Hematopoietic multipotent progenitor cell treated with erythropoietin and hydrocortisone succinate and interleukin-3 and kit ligand, for 6 days (in vitro differentiated cells): ENCODE results near the gene UCN2.
"Not testable (repeated sequence)": the region's sequence is repeated elsewhere in the genome, so short reads cannot be mapped to it uniquely, and the experiment has no call there.

ENCODE experiments used
- DNase-seq: peaks from one replicate; pipeline ENCODE4 v3.0.0-alpha.2; 2015

Gene UCN2

DNA sequence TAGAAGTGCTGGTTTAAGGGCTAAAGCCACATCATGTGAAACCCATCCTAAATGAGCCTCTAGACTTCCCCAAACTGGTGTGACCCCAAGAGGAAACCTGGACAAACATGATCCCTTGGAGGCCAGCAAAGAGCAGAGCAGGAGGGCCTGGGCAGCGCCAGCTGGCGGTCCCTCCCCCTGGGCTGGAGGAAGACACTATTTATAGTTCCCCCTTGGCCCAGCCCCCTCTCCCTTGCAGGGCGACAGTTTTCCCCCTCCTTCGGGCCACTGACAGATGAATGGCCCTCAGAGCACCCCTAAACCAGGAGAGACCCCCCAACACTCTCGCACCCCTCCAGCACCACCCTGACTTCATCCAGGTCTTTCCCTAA, 2.9 kb downstream of the UCN2 start:
- peak; percentile 15 for DNase-seq

DNA sequence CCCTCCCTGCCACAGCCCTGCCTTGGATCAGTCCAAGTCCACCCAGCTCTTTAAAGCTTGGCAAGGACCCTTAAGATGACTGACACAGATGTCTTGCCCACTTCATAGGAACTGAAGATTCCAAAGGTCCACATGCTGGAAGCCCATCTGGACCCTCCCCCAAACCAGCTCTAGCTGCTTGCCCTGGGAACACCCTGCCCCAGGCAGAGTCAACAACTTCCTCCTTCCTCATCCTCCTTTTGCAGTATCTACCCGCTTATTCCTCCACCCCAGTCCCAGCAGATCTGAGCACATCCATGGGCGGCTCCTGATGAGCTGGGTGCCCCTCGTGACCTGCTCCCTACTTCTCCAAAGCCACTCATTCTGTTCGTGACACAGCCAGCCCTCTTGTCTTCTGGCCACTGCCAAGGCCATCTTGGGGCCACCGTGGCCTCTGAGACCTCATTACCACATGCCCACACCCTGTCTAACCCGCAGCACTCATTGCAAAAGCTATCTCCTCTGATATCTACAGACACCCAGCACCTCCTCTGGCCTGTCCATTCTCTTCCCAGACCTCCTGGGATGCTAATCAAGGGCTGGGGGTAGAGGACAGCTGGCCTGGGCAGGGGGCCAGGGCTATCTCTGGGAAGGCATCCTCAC, 5.0 kb downstream of the UCN2 start:
- DNase-seq = peak; percentile 55

GRCh38 chr3:48556796-48557626, 6.6 kb downstream of the UCN2 start, which contains the start of gene PFKFB4:
PFKFB4 (minus strand) TSS chr3:48556803; CDS start chr3:48556777, 26 bp downstream.
- peak; percentile 100 for DNase-seq

DNA sequence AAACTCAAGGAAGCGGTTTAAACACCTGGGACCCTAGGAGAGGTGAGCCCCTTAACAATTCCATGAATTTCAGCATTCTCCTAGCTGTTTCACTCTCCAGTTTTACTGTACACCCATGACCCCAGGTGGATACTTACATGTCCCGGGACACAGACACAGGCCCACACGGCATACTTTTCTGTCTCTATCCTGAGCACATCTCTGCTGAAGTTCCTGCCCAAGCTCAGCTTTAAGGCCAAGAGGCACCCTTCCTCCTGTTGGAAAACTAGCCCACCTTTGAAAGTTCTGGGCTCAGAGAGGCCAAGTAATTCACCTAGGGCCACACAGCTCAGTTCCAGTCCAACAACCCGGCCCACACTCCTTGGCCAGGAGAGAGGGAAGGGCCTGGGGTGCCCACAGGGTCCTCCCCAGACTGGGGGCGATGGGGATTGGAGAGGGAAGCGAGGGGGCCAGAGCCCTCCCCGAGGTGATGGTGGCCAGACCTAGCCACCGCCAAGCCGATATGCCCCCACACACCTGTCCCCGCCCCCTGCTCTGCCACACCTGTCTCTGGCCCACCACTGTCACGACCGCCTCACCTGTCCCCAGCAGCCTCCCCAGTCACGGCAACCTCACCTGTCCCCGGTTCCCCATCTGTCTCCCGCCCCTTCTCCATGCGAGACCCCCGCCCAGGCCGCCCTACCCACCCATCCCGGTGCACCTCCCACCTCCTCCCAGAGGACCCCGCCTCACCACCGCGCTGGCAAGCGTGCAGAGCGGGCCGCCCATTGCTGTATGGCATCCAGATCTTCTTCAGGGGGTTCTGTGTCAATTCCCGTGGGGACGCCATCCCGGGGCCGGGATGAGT, 7.4 kb downstream of the UCN2 start:
- peak; percentile 27 for DNase-seq

- peak; percentile 92 for DNase-seq
These were observed 8.2 kb downstream of the UCN2 start for GRCh38 chr3:48555231-48555948.

DNA sequence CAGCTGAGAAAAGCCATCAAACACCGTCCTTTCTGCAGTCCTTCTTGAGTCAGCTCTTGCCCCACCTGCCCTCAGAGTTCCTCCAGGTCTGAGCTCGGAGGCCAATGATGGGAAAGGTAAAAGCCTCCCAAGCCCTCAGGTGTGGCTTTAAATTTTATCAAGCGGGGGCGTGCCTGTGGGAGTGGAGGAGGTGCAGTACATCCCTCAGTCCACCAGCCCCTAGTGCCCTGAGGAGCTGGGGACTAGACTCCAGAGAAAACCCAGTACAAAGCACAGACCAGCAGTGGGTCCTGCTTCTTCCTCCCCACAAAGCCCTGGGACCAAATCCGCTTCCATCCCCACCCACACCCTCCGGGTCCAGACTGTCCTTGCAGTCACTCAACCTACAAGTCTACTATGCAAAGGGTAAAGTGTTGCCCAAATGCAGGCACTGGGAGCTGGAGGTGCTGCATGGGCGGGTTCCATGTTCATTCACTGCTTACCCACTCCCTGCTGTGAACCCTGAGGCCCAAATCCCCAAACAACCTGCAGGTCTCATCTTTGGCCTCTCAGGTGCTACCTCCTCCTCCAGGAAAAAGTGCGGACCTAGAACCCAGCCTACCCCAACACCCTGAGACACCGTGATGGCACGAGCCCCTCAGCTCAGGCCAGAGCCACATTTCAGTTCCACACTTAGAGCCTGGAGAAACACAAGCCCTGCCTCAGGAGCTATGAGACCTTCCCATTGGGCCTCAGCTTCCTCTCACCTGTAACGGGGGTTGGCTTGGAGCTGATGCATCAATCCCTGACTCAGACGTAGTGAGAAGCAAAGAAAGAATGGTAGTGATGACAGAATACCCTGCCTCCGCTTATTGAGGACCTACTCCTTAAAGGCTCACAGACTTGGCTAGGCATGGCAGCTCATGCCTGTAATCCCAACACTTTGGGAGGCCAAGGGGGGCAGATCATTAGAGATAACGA, 9.4 kb downstream of the UCN2 start:
- DNase-seq = no peak

DNA sequence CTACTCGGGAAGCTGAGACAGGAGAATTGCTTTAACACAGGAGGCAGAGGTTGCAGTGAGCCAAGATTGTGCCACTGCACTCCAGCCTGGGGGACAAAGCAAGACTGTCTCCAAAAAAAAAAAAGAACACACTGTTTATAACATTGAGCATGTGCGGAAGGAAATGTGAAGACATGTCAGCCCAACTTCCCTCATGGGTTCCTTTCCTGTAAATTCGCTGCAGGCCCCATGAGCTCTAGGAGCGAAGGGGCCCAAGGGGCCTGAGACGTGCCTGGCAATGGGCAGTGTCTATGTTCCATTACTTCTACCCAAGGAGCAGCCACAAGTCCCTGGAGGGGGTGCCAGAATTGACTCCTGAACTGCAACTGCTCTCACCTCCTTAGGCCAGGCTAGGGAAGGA, 10.2 kb downstream of the UCN2 start:
- DNase-seq = no peak

GRCh38 chr3:48552111-48552951, 11.2 kb downstream of the UCN2 start:
- no peak for DNase-seq

GRCh38 chr3:48551651-48552050, 11.9 kb downstream of the UCN2 start:
- DNase-seq = not testable (repeated sequence)

- peak; percentile 91 for DNase-seq
These were observed 14.6 kb downstream of the UCN2 start for GRCh38 chr3:48548729-48549705.

DNA sequence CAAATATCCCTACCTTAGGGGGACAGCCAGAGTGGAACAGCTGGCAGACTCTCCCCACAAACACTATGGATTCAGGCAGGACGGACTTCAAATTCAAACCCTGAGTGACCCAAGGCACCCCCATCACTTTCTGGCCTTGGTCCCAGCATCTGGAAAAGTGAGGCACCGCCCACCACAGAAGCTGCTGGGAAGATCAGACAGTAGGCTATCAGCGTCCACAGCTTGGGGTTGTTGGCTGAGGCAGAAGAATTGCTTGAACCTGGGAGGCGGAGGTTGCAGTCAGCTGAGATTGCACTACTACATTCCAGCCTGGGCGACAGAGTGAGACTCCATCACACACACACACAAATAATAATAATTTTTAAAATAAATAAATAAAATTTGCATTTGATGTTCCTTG, 15.5 kb downstream of the UCN2 start:
- peak; percentile 71 for DNase-seq

DNA sequence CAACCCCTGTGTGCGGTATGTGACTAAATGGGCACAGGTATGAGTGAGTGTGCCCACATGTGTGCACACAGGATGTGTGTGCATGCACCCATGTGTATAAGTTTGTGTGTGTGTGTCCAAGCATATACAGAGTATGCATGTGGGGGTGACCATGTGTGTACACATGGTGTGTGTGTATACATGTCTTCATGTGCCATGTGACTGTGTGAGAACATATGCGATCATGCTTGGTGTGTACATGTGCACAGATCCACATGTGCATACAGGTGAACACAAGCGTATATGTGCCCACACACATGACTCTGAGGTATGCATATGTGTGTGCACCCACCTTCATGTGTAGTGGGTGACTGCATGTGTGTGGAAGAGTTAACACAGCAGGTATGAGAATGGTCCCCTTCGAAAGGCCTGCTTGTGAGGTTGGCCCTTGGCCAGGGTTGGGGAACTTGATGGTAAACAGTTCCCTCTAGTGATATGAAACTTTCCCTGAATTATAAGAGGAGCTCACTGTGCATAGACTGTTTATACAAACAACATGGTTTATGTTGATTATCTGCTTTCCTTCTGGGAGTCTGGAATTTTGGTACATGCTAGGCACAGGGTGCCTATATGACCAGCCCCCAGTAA, 17.3 kb downstream of the UCN2 start:
- peak; percentile 45 for DNase-seq

DNA sequence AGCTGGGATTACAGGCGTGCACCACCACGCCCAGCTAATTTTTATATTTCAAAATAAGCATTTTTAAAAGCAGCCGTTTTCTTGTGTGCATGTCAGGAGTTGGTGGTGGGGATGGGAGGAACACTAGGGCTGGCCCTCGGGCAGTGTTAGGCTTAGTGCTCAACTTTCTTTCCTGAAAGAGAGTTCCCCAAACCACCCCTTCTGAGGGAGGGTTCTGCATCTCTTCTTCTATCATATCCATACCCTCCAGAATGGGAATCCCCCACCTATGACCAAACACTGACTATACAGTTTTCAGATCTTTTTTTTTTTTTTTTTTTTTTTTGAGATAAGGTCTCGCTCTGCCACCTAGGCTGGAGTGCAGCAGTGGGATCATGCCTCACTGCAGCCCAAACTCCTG, 19.4 kb downstream of the UCN2 start:
- DNase-seq = no peak

GRCh38 chr3:48543271-48543866, 20.2 kb downstream of the UCN2 start:
- DNase-seq = peak; percentile 27

DNA sequence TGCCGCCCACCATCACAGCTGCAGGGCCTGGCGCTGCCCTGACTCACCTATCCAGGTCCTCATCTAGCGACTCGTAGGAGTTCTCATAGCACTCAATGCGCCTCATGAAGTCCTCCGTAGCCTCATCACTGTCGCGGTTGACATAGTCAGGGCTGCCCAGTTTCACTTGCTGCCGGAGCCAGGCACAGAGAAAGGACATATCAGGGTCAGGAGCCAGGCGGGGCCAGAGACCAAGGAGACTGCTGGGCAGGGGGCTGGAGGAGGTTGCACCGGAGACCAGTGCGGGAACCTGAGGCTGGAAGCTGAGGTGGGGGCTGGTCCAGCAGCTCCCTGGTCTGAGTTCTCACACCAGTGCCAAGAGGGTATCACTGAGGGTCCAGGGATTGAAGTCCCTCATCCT, 25.1 kb downstream of the UCN2 start:
- no peak for DNase-seq

GRCh38 chr3:48536785-48537184, 26.8 kb downstream of the UCN2 start:
- DNase-seq = no peak

DNA sequence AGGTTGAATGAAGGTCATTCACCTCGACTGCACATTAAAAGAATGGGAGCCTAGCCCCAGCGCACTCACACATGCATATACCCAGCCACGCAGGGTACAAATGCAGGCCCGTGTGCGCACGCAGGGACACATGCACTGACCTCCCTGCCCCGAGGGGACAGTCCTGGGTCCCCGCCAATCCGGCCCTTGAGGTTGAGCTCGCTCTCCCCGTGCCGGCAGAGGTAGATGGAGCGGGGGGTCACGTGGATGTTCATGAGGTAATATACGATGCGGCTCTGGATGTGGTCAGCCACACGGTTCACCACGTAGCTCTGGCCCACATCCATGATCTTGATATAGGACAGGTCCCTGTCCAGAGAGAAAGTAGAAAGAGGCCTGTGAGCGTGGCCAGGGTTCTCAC, 27.5 kb downstream of the UCN2 start:
- no peak for DNase-seq

GRCh38 chr3:48535578-48535977, 28.0 kb downstream of the UCN2 start:
- DNase-seq = no peak

DNA sequence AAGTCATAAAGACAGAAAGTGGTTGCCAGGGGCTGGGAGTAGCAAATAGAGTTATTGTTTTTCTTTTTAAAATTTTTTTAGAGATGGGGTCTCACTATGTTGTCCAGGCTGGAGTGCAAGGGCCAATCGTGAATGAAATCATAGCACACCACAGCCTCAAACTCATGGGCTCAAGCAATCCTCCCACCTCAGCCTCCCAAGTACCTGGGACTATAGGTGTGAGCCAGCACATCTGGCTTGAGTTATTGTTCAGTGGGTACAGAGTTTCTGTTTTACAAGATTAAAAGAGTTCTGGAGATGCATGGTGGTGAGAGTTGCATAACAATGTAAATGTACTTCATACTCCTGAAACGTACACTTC, 30.6 kb downstream of the UCN2 start:
- no peak for DNase-seq
